CD4-positive, alpha-beta T cell (primary cell): ENCODE data around the gene ANKH. TPM values are rescaled to one million over a fixed set of nuclear protein-coding genes. Genes with fewer than 3 reads are reported as not detected.
A peak's percentile ranks its signal among the peaks of the same experiment; 100 is the strongest.

ENCODE experiments used
- ATAC-seq: fragments of 200-7000 bp; cut with Tn5 transposase; one replicate; pipeline ENCODE4 v1.10.0; 2022; ENCODE audit warnings: mild to moderate bottlenecking; ENCODE audit not compliant: poor library complexity
- CTCF ChIA-PET: fragments of 350-600 bp; sonication (Branson Sonifier 250); formaldehyde crosslinking; loops from one replicate; lab custom pipeline; 2021; ENCODE audit warnings: antibody characterized with exemption, inconsistent platforms; lab: Charles Lee
- POLR2A ChIA-PET: fragments of 350-600 bp; sonication (Branson Sonifier 250); formaldehyde crosslinking; loops from one replicate; lab custom pipeline; 2021; ENCODE audit warnings: antibody characterized with exemption, inconsistent platforms; lab: Charles Lee
- DNase-seq, 14 experiments: peaks; one replicate each; pipeline ENCODE4 v3.0.0-alpha.2; 2013 to 2020; ENCODE audit warnings: mixed read lengths in 2 of 14
- H3K27ac ChIP-seq, 2 donors: one replicate each; pipeline versions ENCODE4 v1.5.1 to v1.7.0; 2013; ENCODE audit warnings: low read length in 2 of 2, low read depth in 1 of 2, mild to moderate bottlenecking in 1 of 2
- H3K27me3 ChIP-seq, 2 experiments: 1 replicate in 1 of 2; 2 replicates in 1 of 2; pipeline versions ENCODE4 v1.6.1 to v1.7.0; 2013; ENCODE audit warnings: low read length in 2 of 2, control low read depth in 1 of 2, mild to moderate bottlenecking in 1 of 2, moderate library complexity in 1 of 2; ENCODE audit not compliant: insufficient read depth in 2 of 2, control insufficient read depth in 1 of 2
- H3K36me3 ChIP-seq: one replicate; pipeline ENCODE4 v1.6.1; 2013; ENCODE audit warnings: low read length, control low read depth; ENCODE audit not compliant: insufficient read depth
- H3K4me1 ChIP-seq: one replicate; pipeline ENCODE4 v1.6.1; 2013; ENCODE audit warnings: low read length, control low read depth; ENCODE audit not compliant: insufficient read depth
- H3K4me3 ChIP-seq: one replicate; pipeline ENCODE4 v1.5.1; 2013; ENCODE audit warnings: mild to moderate bottlenecking, low read length, moderate library complexity
- H3K9me3 ChIP-seq, 2 experiments: 1 replicate in 1 of 2; 2 replicates in 1 of 2; pipeline versions ENCODE4 v1.6.1 to v1.7.0; 2013; ENCODE audit warnings: low read length in 2 of 2, mild to moderate bottlenecking in 2 of 2, control low read depth in 1 of 2, moderate library complexity in 1 of 2; ENCODE audit not compliant: control insufficient read depth in 1 of 2, insufficient read depth in 1 of 2
- H3K27ac Mint-ChIP-seq: one replicate; pipeline ENCODE4 v1.8.0; 2020; ENCODE audit warnings: mixed read lengths
- H3K27me3 Mint-ChIP-seq: one replicate; pipeline ENCODE4 v1.8.0; 2021; ENCODE audit warnings: mixed read lengths
- H3K36me3 Mint-ChIP-seq: one replicate; pipeline ENCODE4 v1.8.0; 2021; ENCODE audit warnings: low read depth, mixed read lengths
- H3K4me1 Mint-ChIP-seq: one replicate; pipeline ENCODE4 v1.8.0; 2021; ENCODE audit warnings: low read depth, mixed read lengths
- H3K4me3 Mint-ChIP-seq: one replicate; pipeline ENCODE4 v1.8.0; 2020; ENCODE audit warnings: mild to moderate bottlenecking, mixed read lengths
- H3K9me3 Mint-ChIP-seq: one replicate; pipeline ENCODE4 v1.8.0; 2020; ENCODE audit warnings: mixed read lengths
- intact Hi-C, 2 experiments: fragments of 100-400 bp; cut with DNase I in 1 of 2; cut with micrococcal nuclease in 1 of 2; formaldehyde crosslinking; loops; one replicate each; pipeline versions ENCODE4 v1.15.1 to v1.9.0; 2023 to 2025; cut with DNase I, micrococcal nuclease
- total RNA-seq, 174 experiments: library from RNA in 2 of 174; stranded (reverse) in 2 of 174; gene quantifications; one replicate each; pipeline ENCODE4 v1.2.3 and lab custom pipeline; 2021 to 2026
- TF ChIP-seq, protein P1 (sequence below): fragments of 200-600 bp; IDR thresholded peaks from one replicate; pipeline ENCODE4 v1.8.0; 2022; ENCODE audit warnings: antibody characterized with exemption, mild to moderate bottlenecking

ANKH gene
- total RNA-seq, 2 experiments from 2014 or later = 69.5 to 72.3 TPM

GRCh38 chr5:14699159-14699558, 172.4 kb downstream of the ANKH start:
- Mint-ChIP-seq H3K9me3 (no peaks in the 10 kb centered on the region), H3K27ac (peak overlapping the region; percentile 8), H3K36me3 (peaks cover 90% of the 10 kb centered on the region), H3K4me1 (peaks cover 71% of the 10 kb centered on the region), H3K4me3 (no peak overlapping the region), H3K27me3 (no peaks in the 10 kb centered on the region)
- Histone ChIP-seq H3K4me1 (peaks cover 35% of the 10 kb centered on the region), H3K36me3 (peaks cover 57% of the 10 kb centered on the region), H3K27me3 (no peaks in the 10 kb centered on the region), H3K27ac (no peak overlapping the region), H3K9me3 (no peaks in the 10 kb centered on the region), H3K4me3 (no peak overlapping the region)
- DNase-seq = no peak
- intact Hi-C loops = no loop called here
- TF ChIP-seq, protein P1, sequence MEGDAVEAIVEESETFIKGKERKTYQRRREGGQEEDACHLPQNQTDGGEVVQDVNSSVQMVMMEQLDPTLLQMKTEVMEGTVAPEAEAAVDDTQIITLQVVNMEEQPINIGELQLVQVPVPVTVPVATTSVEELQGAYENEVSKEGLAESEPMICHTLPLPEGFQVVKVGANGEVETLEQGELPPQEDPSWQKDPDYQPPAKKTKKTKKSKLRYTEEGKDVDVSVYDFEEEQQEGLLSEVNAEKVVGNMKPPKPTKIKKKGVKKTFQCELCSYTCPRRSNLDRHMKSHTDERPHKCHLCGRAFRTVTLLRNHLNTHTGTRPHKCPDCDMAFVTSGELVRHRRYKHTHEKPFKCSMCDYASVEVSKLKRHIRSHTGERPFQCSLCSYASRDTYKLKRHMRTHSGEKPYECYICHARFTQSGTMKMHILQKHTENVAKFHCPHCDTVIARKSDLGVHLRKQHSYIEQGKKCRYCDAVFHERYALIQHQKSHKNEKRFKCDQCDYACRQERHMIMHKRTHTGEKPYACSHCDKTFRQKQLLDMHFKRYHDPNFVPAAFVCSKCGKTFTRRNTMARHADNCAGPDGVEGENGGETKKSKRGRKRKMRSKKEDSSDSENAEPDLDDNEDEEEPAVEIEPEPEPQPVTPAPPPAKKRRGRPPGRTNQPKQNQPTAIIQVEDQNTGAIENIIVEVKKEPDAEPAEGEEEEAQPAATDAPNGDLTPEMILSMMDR = no peak
- ATAC-seq = no peak
- CTCF ChIA-PET = no interaction called here
- POLR2A ChIA-PET = interaction anchor here (2.0 kb wide), 1 partner anchor 14 kb away, joined by 8 read pairs; no protein-coding TSS in a partner anchor

DNA sequence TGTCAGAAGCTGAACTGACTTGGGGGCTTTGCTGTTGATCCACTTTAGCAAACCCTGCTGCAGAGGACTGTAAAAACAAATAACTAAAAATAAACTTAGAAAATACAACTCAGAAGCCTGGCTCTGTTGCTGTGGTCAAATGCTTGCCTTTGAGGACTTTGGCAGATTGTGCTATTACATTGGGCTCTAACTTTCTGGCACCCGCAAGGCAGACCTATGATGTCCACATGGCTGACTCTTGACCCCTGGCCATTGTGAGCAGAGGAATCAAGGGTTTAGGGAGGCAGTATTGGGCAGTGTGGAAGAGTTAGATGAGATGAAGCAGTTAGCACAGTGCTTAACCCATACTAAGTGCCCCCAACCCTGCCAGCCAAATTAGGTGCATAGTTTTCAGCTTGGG, 173.1 kb downstream of the ANKH start:
- no peaks in the 10 kb centered on the region for H3K9me3 Mint-ChIP-seq
- ATAC-seq = no peak
- intact Hi-C loops = no loop called here

GRCh38 chr5:14696851-14697250, 174.7 kb downstream of the ANKH start:
- no peak overlapping the region for H3K4me3 Mint-ChIP-seq
- Histone ChIP-seq H3K36me3 (peaks cover 76% of the 10 kb centered on the region), H3K9me3 (no peaks in the 10 kb centered on the region), H3K27me3 (no peaks in the 10 kb centered on the region), H3K4me3 (no peak overlapping the region), H3K4me1 (peaks cover 14% of the 10 kb centered on the region), H3K27ac (no peak overlapping the region)
- ChIA-PET POLR2A (no interaction called here), CTCF (interaction anchor here (1.6 kb wide), 1 partner anchor 12 kb away, joined by 5 read pairs; no protein-coding TSS in a partner anchor)
- no peaks in the 10 kb centered on the region for H3K27me3 Mint-ChIP-seq
- ATAC-seq (no peak), DNase-seq (no peak)
- TF ChIP-seq, protein P1 = no peak
- intact Hi-C loops = no loop called here
- H3K9me3 Mint-ChIP-seq = no peaks in the 10 kb centered on the region
- H3K27ac Mint-ChIP-seq = no peak overlapping the region
- peaks cover 48% of the 10 kb centered on the region for H3K4me1 Mint-ChIP-seq
- H3K36me3 Mint-ChIP-seq = peaks cover 93% of the 10 kb centered on the region

More for the DNA sequence above, 173.1 kb downstream of the ANKH start:
- H3K27ac Mint-ChIP-seq = peak overlapping the region; percentile 8
- peaks cover 64% of the 10 kb centered on the region for H3K4me1 Mint-ChIP-seq
- Histone ChIP-seq H3K9me3 (no peaks in the 10 kb centered on the region), H3K4me3 (no peak overlapping the region), H3K4me1 (peaks cover 29% of the 10 kb centered on the region), H3K36me3 (peaks cover 61% of the 10 kb centered on the region), H3K27me3 (no peaks in the 10 kb centered on the region), H3K27ac (no peak overlapping the region)
- ChIA-PET CTCF (no interaction called here), POLR2A (interaction anchor here (0.6 to 2.0 kb wide), 2 partner anchors 13 to 124 kb away, joined by 3 to 8 read pairs; no protein-coding TSS in a partner anchor)
- H3K27me3 Mint-ChIP-seq = no peaks in the 10 kb centered on the region
- TF ChIP-seq, protein P1 = no peak
- no peak for DNase-seq
- no peak overlapping the region for H3K4me3 Mint-ChIP-seq
- H3K36me3 Mint-ChIP-seq = peaks cover 92% of the 10 kb centered on the region
